Naive B cell (primary cell): Measurements from ENCODE around the gene SDS. TPM values are rescaled to one million over a fixed set of nuclear protein-coding genes. Genes with fewer than 3 reads are reported as not detected.

Experiments
- ATAC-seq, 2 donors: fragments of 150-1000 bp; cut with Tn5 transposase; 2 replicates each; pipeline ENCODE4 v1.10.0; 2021; ENCODE audit warnings: low read depth in 2 of 2, mild to moderate bottlenecking in 2 of 2, moderate library complexity in 2 of 2
- DNase-seq: peaks from one replicate; pipeline ENCODE4 v3.0.0; 2022
- H3K27ac Mint-ChIP-seq, 6 donors: one replicate each; pipeline ENCODE4 v1.8.0; 2020 to 2022; ENCODE audit warnings: mild to moderate bottlenecking in 6 of 6, mixed read lengths in 6 of 6, moderate library complexity in 5 of 6, inconsistent platforms in 2 of 6
- H3K27me3 Mint-ChIP-seq, 3 donors: one replicate each; pipeline ENCODE4 v1.8.0; 2021 to 2022; ENCODE audit warnings: mixed read lengths in 3 of 3, mild to moderate bottlenecking in 1 of 3
- H3K36me3 Mint-ChIP-seq, 2 donors: one replicate each; pipeline ENCODE4 v1.8.0; 2020 to 2022; ENCODE audit warnings: mixed read lengths in 2 of 2, inconsistent platforms in 1 of 2, mild to moderate bottlenecking in 1 of 2
- H3K4me1 Mint-ChIP-seq, 3 donors: one replicate each; pipeline ENCODE4 v1.8.0; 2020 to 2022; ENCODE audit warnings: mixed read lengths in 3 of 3, inconsistent platforms in 1 of 3, mild to moderate bottlenecking in 1 of 3, moderate library complexity in 1 of 3
- H3K4me3 Mint-ChIP-seq, 8 donors: one replicate each; pipeline ENCODE4 v1.8.0; 2020 to 2022; ENCODE audit warnings: mild to moderate bottlenecking in 8 of 8, mixed read lengths in 8 of 8, moderate library complexity in 8 of 8, inconsistent platforms in 2 of 8
- H3K9me3 Mint-ChIP-seq, 7 donors: one replicate each; pipeline ENCODE4 v1.8.0; 2020 to 2022; ENCODE audit warnings: mixed read lengths in 7 of 7, mild to moderate bottlenecking in 5 of 7, inconsistent platforms in 2 of 7, moderate library complexity in 1 of 7
- polyA plus RNA-seq, 6 donors: library from polyadenylated mRNA; unstranded; fragments of 300-500 nt; fragmentation: Illumina TruSeq; gene quantifications; one replicate each; pipeline ENCODE4 v1.2.3, GENCODE V29; 2021; ENCODE audit warnings: low read depth in 6 of 6

Gene SDS
- polyA plus RNA-seq, 6 donors from 2014 or later, result not detected

DNA sequence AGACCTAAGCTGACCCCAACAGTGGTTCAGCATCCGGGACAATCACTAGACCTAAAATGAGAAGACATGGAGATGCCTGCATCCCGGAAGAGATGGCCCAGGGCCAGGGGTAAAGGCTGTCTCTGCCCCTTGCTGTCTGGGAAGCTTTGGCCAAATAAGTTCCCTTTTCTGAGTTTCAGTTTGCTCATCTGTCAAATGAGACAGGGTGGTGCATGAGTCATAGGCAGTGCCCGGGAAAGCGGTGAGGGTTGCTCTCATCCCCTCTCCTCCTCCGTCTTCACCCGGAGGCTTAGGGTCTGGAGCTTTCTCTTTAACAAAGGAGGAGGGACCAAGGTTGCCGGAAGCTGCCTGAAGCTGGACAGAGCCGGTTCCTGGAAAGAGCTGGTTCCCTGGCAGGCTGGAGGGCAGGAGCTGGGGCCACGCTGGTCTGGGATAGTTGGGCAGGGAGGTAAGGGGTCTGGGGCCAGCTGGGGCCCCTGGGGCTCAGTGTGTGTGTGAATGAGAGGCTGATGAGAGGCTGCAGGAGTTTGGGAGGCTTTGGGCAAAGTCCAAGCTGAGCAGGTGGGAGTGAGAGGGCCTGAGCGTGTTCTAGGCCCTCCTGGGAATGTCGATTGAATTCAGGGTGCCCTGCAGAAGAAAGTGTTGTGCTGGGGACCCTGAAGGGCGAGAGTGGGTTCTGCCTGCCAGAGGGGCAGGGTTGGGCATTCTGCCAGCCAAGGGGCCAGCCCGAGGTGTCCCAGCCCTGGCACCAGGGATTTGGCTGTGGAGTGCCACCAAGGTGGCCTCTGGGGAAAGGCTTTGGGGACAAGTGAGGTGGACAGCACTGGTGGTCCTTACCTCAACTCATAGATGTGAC is 18.6 kb upstream of the SDS start, which contains the start of gene SDSL:
Gene SDSL, plus strand, starts transcription at position 351 of the 856 bp plus-strand sequence. CDS start 5,603 bp downstream, outside the sequence.
- ATAC-seq (peak; percentile 97), DNase-seq (peak; percentile 49)
- Mint-ChIP-seq H3K4me1 (peaks cover 11 to 23% (median 20%) of the 10 kb centered on the region in 3 donors), H3K27ac (peak within 1 kb of the TSS; percentile 22 to 93 (median 73)), H3K9me3 (no peaks in the 10 kb centered on the region), H3K4me3 (peak within 1 kb of the TSS in 6 of 8 donors; percentile 39 to 69 (median 50)), H3K36me3 (no peaks in the 10 kb centered on the region), H3K27me3 (peaks cover 8 to 19% (median 19%) of the 10 kb centered on the region in 3 donors)

DNA sequence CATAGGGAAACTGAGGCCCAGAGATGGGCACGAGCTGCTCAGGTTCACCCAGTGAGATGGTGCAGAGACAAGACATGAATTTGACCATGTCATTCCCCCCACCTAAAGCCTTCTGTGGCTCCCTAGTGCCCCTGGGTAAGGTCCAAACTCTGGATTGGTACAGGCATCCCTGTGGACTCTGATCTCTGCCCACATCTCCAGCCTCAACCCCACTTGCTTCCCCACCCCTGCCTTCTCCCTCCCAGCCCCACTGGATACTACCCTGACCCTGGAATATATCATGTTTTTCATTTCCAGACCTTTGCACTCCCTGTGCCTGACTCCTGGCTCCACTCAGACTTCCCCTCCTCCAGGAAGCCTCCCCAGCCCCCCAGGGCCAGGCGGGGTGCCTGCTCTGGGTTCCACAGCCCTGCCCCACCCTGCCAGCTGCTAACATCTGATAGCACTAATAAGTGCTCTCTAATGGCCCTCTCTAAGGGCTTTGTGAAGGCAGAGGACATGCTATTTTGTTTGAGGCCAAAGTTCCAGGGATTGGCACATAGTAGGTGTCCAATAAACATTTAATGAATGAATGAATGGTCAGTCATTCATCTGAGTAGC is 17.4 kb upstream of the SDS start:
- Mint-ChIP-seq H3K4me1 (peaks cover 9 to 28% (median 24%) of the 10 kb centered on the region in 3 donors), H3K9me3 (no peaks in the 10 kb centered on the region), H3K36me3 (no peaks in the 10 kb centered on the region), H3K4me3 (no peak overlapping the region), H3K27ac (peak overlapping the region in 3 of 6 donors; percentile 37 to 92 (median 91)), H3K27me3 (peaks cover 6 to 17% (median 16%) of the 10 kb centered on the region in 3 donors)
- ATAC-seq, result no peak
- no peak for DNase-seq

DNA sequence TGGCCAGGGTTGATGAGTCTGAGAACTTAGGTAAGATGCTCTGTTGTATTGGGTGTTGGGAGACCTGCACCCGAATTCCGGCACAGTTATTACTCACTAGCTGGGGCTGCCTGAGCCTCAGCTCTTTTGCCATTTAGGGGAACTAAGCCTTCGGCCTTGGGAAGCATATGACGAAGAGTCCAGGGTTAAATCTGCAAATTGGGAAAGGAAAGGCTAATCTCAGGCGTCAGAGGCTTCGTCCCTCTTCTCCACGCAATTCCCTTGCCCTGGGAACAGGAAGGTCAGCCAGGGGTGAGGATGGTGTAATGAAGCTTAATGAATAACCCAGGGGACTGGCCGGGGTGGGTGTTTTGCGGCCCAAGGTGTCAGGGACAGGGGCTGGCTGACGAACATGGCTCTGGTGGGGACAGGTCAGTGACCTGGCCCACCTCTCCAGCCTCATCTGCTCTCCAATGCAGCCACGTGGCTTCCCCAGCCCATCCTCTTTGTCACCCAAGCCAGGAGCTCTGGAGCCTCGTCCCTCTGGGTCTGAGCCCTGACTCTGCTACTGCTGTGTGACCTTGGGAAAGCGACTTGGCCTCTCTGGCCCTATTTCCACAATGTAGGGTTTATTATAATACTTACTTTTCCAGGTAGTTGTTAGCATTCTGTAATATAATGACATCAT is 14.7 kb upstream of the SDS start:
- H3K27ac Mint-ChIP-seq, result peak overlapping the region in 1 of 6 donors; percentile 32
- peaks cover 5 to 21% (median 14%) of the 10 kb centered on the region in 3 donors for H3K27me3 Mint-ChIP-seq
- H3K4me3 Mint-ChIP-seq, result no peak overlapping the region
- H3K4me1 Mint-ChIP-seq, result peaks cover 9 to 29% (median 21%) of the 10 kb centered on the region in 3 donors
- DNase-seq, result no peak
- H3K9me3 Mint-ChIP-seq, result no peaks in the 10 kb centered on the region
- no peaks in the 10 kb centered on the region for H3K36me3 Mint-ChIP-seq
- no peak for ATAC-seq

DNA sequence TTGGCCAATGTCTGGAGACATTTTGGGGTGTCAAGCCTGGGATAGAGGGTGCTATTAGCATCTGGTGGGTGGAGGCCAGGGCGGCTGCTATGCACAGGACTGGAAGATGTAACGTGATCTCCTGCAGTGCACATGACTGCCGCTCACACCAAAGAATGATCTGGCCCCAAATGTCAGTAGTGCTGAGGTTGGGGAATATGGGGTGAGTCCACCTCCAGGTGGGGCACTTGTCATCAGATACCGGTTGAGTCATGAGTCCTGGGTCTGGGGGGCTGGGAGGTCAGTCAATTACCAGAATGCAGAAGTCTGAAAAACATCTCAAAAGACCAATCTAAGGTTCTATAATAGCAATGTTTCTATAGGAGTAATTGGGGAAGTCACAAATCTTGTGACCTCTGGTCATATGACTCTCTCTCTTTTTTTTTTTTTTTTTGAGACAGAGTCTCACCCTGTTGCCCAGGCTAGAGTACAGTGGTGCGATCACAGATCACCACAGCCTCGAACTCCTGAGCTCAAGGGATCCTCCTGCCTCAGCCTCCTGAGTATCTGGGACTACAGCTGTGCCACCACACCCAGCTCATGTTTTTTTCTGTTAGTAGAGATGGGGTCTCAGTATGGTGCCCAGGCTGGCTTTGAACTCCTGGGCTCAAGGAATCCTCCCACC is 12.5 kb upstream of the SDS start:
- peak; percentile 63 to 68 for ATAC-seq
- H3K9me3 Mint-ChIP-seq, result no peaks in the 10 kb centered on the region
- H3K36me3 Mint-ChIP-seq, result no peaks in the 10 kb centered on the region
- H3K27ac Mint-ChIP-seq, result peak overlapping the region in 4 of 6 donors; percentile 31 to 72 (median 68)
- peaks cover 3 to 17% (median 11%) of the 10 kb centered on the region in 3 donors for H3K4me1 Mint-ChIP-seq
- peaks cover 6 to 26% (median 23%) of the 10 kb centered on the region in 3 donors for H3K27me3 Mint-ChIP-seq
- H3K4me3 Mint-ChIP-seq, result no peak overlapping the region
- DNase-seq, result peak; percentile 6

DNA sequence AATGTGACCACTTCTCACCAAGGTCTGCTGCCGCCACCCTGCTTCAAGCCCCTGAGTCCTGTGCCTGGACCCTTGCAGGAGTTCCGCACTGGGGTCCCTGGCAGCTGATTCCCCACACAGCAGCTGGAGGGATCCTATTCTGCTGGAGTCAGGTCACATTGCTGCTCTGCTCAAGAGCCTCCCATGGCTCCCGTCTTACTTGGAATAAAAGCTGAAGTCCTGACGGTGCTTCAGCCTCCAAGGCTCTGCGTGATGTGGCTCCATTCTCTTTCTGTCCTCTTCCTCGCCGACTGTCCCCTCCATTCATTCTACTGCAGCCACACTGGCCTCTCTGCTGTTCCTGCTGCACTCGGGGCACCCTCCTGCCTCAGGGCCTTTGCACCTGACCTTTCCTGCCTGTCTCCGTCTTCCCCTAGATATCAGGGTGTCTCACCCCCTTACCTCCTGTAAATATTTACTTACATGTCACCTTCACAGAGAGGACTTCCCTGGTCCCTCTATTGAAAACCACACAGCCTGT is 10.9 kb upstream of the SDS start:
- DNase-seq (no peak), ATAC-seq (no peak)
- Mint-ChIP-seq H3K27ac (peak overlapping the region in 2 of 6 donors; percentile 13 to 88), H3K4me1 (peaks cover 3 to 17% (median 11%) of the 10 kb centered on the region in 3 donors), H3K36me3 (no peaks in the 10 kb centered on the region), H3K4me3 (no peak overlapping the region), H3K27me3 (peaks cover 13 to 40% (median 38%) of the 10 kb centered on the region in 3 donors), H3K9me3 (no peaks in the 10 kb centered on the region)

DNA sequence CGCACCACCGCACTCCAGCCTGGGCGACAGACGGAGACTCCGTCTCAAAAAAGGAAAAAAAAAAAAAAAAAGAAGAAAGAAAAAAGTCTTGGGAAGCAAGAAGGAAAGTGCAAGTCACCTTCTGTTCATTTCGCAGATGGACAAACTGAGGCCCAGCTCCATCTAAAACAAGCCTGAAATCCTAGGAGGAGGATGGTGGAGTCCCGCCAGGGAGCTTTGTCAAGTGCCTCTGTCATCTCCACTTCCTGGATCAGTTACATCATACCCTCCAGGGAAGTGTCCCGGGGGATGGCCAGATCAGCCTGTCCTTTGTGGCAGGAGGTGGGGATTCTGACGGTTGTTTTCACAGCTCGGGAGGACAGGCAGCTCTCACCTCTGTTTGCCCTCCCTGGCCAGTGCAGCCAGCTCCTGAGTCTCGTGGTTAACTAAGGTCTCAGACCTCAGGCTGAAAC is 9.8 kb upstream of the SDS start:
- no peak overlapping the region for H3K27ac Mint-ChIP-seq
- H3K36me3 Mint-ChIP-seq, result no peaks in the 10 kb centered on the region
- H3K9me3 Mint-ChIP-seq, result no peaks in the 10 kb centered on the region
- H3K4me3 Mint-ChIP-seq, result no peak overlapping the region
- ATAC-seq (no peak), DNase-seq (no peak)
- H3K4me1 Mint-ChIP-seq, result peaks cover 3 to 17% (median 11%) of the 10 kb centered on the region in 3 donors
- H3K27me3 Mint-ChIP-seq, result peaks cover 14 to 41% (median 39%) of the 10 kb centered on the region in 3 donors

GRCh38 chr12:113409462-113410124 is 5.9 kb upstream of the SDS start:
- no peaks in the 10 kb centered on the region for H3K9me3 Mint-ChIP-seq
- H3K27ac Mint-ChIP-seq, result no peak overlapping the region
- ATAC-seq, result no peak
- no peak for DNase-seq
- H3K27me3 Mint-ChIP-seq, result peaks cover 13 to 30% (median 26%) of the 10 kb centered on the region in 3 donors
- H3K36me3 Mint-ChIP-seq, result no peaks in the 10 kb centered on the region
- H3K4me3 Mint-ChIP-seq, result no peak overlapping the region
- peaks cover 0 to 6% (median 2%) of the 10 kb centered on the region in 3 donors for H3K4me1 Mint-ChIP-seq

- Mint-ChIP-seq H3K36me3 (no peaks in the 10 kb centered on the region), H3K4me1 (peaks cover 0 to 6% (median 2%) of the 10 kb centered on the region in 3 donors), H3K27me3 (peaks cover 13 to 27% (median 27%) of the 10 kb centered on the region in 3 donors), H3K4me3 (no peak overlapping the region), H3K27ac (no peak overlapping the region), H3K9me3 (no peaks in the 10 kb centered on the region)
- ATAC-seq, result no peak
- DNase-seq, result no peak
These were observed 5.1 kb upstream of the SDS start for GRCh38 chr12:113408756-113409298.

DNA sequence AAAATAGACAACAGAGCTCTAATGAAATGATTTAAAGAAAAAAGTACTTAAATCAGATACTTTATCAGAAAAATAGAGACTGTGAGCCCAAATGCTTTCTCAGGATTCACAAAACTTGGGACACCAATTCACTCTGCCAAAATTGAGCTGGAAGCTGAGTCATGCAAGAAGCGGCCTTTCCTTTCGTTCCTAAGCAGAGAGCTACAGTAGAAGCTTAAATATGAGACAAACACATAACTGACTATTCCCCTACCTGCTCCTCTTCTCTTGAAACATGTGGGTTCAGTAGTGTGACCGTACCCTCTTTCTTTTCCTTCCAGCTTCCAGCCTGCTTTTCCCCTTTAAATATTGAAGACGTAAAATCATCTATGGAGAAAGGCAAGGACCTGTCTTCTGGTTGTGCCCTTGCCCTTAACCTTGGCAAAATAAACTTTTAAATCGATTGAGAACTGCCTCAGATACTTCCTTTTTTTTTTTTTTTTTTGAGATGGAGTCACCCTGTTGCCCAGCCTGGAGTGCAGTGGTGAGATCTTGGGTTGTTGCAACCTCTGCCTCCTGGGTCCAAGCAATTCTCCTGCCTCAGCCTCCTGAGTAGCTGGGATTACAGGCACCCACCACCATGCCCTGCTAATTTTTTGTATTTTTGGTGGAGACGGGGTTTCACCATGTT is 4.4 kb upstream of the SDS start:
- Mint-ChIP-seq H3K4me1 (peaks cover 0 to 6% (median 2%) of the 10 kb centered on the region in 3 donors), H3K4me3 (no peak overlapping the region), H3K27me3 (peaks cover 13 to 28% (median 27%) of the 10 kb centered on the region in 3 donors), H3K27ac (peak overlapping the region in 3 of 6 donors; percentile 6 to 69 (median 56)), H3K9me3 (no peaks in the 10 kb centered on the region), H3K36me3 (no peaks in the 10 kb centered on the region)
- ATAC-seq (no peak), DNase-seq (no peak)

DNA sequence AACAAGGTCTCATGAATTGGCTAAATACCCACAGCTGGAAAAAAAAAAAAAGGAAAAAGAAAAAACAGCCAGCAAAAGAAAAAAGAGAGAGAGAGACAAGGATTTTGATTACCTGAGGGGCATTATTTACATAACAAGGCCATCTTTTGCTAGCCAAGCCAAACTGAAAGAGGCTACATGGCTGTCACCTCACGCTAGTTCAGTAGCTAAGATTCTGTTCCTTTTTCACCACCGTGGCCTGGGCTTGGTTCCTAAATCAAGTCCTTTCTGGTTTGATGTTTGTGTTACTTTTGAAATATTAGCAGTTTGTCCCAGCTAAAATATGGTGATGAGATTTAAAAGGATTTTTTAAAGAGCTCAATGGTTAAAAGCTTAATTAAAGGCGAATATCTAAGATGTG is 2.0 kb upstream of the SDS start:
- no peak overlapping the region for H3K4me3 Mint-ChIP-seq
- ATAC-seq (no peak), DNase-seq (no peak)
- peaks cover 8 to 30% (median 13%) of the 10 kb centered on the region in 3 donors for H3K27me3 Mint-ChIP-seq
- no peaks in the 10 kb centered on the region for H3K9me3 Mint-ChIP-seq
- peak overlapping the region in 1 of 6 donors; percentile 2 for H3K27ac Mint-ChIP-seq
- peaks cover 0 to 6% (median 0%) of the 10 kb centered on the region in 3 donors for H3K4me1 Mint-ChIP-seq
- H3K36me3 Mint-ChIP-seq, result no peaks in the 10 kb centered on the region

- ATAC-seq, result no peak
- no peaks in the 10 kb centered on the region for H3K36me3 Mint-ChIP-seq
- H3K27me3 Mint-ChIP-seq, result peaks cover 5 to 42% (median 12%) of the 10 kb centered on the region in 3 donors
- no peak for DNase-seq
- no peak overlapping the region for H3K4me3 Mint-ChIP-seq
- no peak overlapping the region for H3K27ac Mint-ChIP-seq
- H3K4me1 Mint-ChIP-seq, result peaks cover 0 to 15% (median 0%) of the 10 kb centered on the region in 3 donors
- no peaks in the 10 kb centered on the region for H3K9me3 Mint-ChIP-seq
These were observed 964 bp downstream of the SDS start for GRCh38 chr12:113402586-113403260.
